Measurements from ENCODE around the gene RORB.

Gene RORB

DNA sequence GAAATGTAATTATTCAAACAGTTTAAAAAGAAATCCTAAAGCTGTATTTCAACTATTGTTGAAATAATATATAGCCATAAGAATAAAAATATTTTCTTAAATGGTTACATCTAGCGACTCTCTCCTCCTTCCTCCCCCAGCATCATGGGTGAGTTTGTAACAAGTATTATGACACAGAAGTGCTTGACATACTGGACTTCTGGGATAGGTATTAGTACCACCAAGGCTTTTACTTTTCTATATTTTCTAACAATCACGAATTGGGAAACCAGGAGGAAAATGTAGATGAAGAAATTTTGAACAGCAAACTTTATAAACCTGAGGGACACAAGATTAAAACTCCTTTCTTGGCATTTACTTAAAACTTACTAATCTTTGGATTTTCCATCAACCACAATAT is 4.4 kb downstream of the RORB start:
- TF ChIP-seq, protein P1, sequence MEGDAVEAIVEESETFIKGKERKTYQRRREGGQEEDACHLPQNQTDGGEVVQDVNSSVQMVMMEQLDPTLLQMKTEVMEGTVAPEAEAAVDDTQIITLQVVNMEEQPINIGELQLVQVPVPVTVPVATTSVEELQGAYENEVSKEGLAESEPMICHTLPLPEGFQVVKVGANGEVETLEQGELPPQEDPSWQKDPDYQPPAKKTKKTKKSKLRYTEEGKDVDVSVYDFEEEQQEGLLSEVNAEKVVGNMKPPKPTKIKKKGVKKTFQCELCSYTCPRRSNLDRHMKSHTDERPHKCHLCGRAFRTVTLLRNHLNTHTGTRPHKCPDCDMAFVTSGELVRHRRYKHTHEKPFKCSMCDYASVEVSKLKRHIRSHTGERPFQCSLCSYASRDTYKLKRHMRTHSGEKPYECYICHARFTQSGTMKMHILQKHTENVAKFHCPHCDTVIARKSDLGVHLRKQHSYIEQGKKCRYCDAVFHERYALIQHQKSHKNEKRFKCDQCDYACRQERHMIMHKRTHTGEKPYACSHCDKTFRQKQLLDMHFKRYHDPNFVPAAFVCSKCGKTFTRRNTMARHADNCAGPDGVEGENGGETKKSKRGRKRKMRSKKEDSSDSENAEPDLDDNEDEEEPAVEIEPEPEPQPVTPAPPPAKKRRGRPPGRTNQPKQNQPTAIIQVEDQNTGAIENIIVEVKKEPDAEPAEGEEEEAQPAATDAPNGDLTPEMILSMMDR (IDR thresholded peaks at IDR 0.05; ENCODE audit: low read depth, low read length, missing control alignments): no peak
- DNase-seq: no peak
- no peak overlapping the region for H3K27ac ChIP-seq
- no peak overlapping the region for H3K4me3 ChIP-seq (ENCODE audit: low read depth, low read length)
- in situ Hi-C loops (cut with HindIII; ENCODE audit: low pct_ligation_motif_present, low sequenced_read_pairs): no loop called here
- no peaks in the 10 kb centered on the region for H3K36me3 ChIP-seq (replicated peaks)
- H3K27me3 ChIP-seq (replicated peaks): peaks cover 44% of the 10 kb centered on the region

DNA sequence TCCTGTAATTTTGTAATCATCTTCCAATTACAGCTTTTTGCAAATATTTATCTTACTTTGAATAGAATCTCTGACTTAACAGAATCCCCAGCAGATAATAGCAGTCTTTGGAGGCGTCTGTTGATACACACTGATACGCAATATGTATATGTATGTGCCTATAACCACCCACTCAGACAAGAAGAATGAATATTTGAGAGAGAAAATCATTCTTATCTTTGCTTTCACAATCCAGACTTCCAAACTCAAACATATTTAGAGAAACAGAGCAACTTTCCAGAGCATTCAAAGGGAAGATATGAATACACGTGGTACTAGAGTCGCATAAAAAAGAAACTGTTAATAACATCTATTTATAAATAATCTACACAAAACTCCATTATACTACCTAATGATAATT is 6.1 kb downstream of the RORB start:
- H3K36me3 ChIP-seq (replicated peaks): no peaks in the 10 kb centered on the region
- no peak overlapping the region for H3K27ac ChIP-seq
- no peak for DNase-seq
- TF ChIP-seq, protein P1 (IDR thresholded peaks at IDR 0.05; ENCODE audit: low read depth, low read length, missing control alignments): no peak
- peaks cover 33% of the 10 kb centered on the region for H3K27me3 ChIP-seq (replicated peaks)
- no peak overlapping the region for H3K4me3 ChIP-seq (ENCODE audit: low read depth, low read length)
- in situ Hi-C loops (cut with HindIII; ENCODE audit: low pct_ligation_motif_present, low sequenced_read_pairs): no loop called here

DNA sequence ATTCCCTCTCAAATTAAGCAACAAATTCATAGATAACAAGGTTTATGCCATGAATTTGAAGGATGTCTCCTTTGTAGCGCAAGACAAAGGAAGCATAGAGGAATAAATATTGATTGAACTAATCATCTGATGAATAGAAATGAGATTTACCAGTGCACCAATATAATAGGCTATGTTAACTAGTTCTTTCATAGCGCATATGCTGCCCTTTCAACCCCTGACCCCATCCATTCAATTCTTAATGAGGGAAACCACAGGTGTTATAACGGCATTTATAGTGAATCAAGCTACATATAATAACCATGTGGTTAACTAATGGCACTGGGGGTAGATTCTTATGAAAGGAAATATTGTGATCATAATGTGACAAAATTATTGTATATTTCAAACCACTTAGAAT is 6.5 kb downstream of the RORB start:
- Histone ChIP-seq H3K36me3 (replicated peaks) (no peaks in the 10 kb centered on the region), H3K4me3 (ENCODE audit: low read depth, low read length) (no peak overlapping the region), H3K27me3 (replicated peaks) (peaks cover 28% of the 10 kb centered on the region), H3K27ac (no peak overlapping the region)
- in situ Hi-C loops (cut with HindIII; ENCODE audit: low pct_ligation_motif_present, low sequenced_read_pairs): no loop called here
- TF ChIP-seq, protein P1 (IDR thresholded peaks at IDR 0.05; ENCODE audit: low read depth, low read length, missing control alignments): no peak
- DNase-seq: no peak

DNA sequence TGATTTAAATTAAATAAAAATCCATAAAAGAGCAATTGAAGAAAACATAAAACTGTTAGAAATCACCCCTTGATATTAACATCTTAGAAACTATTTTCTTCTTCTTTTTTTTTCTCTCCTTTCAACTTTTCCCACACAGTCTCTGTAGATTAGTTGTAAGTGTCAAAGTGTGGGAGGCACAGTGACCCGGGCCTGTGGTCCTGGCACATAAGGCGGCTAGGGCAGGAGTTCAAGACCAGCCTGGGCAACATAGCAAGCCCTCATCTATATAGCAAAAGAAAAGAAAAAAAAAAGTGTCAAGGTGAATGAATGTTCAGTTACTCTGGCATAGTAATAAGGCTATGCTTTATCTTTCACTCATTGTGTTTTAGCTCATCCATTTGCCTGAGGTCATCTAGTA is 14.2 kb downstream of the RORB start:
- in situ Hi-C loops (cut with HindIII; ENCODE audit: low pct_ligation_motif_present, low sequenced_read_pairs): no loop called here
- Histone ChIP-seq H3K4me3 (ENCODE audit: low read depth, low read length) (no peak overlapping the region), H3K27me3 (replicated peaks) (no peaks in the 10 kb centered on the region), H3K27ac (no peak overlapping the region), H3K36me3 (replicated peaks) (no peaks in the 10 kb centered on the region)
- no peak for DNase-seq
- TF ChIP-seq, protein P1 (IDR thresholded peaks at IDR 0.05; ENCODE audit: low read depth, low read length, missing control alignments): no peak

DNA sequence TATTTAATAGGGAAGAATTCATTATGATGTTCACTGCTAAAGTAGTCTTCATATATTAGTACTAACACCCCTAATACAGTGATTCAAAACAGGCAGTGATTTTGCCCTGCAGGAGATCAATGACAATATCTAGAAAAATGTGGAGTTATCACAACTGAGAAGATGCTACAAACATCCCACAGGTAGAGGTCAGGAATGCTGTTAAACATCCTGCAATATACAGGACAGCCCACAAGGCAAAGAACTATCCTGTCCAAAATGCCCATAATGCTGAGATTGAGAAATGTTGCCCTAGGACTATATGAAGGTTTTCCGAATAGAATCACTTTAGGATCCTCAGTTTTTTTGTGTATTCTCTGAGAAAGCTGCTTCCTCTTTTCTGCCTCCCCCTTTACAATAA is 15.3 kb downstream of the RORB start:
- H3K27me3 ChIP-seq (replicated peaks): no peaks in the 10 kb centered on the region
- TF ChIP-seq, protein P1 (IDR thresholded peaks at IDR 0.05; ENCODE audit: low read depth, low read length, missing control alignments): no peak
- in situ Hi-C loops (cut with HindIII; ENCODE audit: low pct_ligation_motif_present, low sequenced_read_pairs): no loop called here

DNA sequence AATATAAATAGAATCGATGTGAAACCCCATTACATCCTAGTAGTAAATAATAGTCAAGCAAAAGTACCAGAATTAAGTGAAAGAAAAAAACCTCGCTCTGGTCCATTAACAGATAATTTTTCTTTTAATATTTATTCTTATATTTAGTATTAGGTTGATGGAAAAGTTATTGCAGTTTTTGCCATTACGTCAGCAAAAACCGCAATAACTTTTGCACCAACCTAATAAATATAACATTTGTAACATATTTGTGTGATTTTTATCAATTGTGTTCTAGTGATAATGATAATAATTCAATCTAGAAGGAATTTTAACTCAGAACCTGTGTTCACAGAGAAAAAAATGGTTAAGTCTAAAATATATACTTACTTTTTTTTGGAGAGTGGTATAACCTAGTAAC is 16.1 kb downstream of the RORB start:
- TF ChIP-seq, protein P1 (IDR thresholded peaks at IDR 0.05; ENCODE audit: low read depth, low read length, missing control alignments): no peak
- Histone ChIP-seq H3K27me3 (replicated peaks) (no peaks in the 10 kb centered on the region), H3K27ac (no peak overlapping the region), H3K4me3 (ENCODE audit: low read depth, low read length) (no peak overlapping the region), H3K36me3 (replicated peaks) (no peaks in the 10 kb centered on the region)
- in situ Hi-C loops (cut with HindIII; ENCODE audit: low pct_ligation_motif_present, low sequenced_read_pairs): no loop called here
- DNase-seq: no peak

More for the DNA sequence above, 15.3 kb downstream of the RORB start:
- DNase-seq: no peak
- H3K36me3 ChIP-seq (replicated peaks): no peaks in the 10 kb centered on the region
- no peak overlapping the region for H3K4me3 ChIP-seq (ENCODE audit: low read depth, low read length)
- no peak overlapping the region for H3K27ac ChIP-seq

Data from brain microvascular endothelial cell (primary cell).